ENCODE data around the gene MMP24OS. TPM values are rescaled to one million over a fixed set of nuclear protein-coding genes. Genes with fewer than 3 reads are reported as not detected.
A peak's percentile ranks its signal among the peaks of the same experiment; 100 is the strongest.

MMP24OS gene
- total and polyA plus RNA-seq, 2 donors from 2014 or later, result 127 to 248 TPM

DNA sequence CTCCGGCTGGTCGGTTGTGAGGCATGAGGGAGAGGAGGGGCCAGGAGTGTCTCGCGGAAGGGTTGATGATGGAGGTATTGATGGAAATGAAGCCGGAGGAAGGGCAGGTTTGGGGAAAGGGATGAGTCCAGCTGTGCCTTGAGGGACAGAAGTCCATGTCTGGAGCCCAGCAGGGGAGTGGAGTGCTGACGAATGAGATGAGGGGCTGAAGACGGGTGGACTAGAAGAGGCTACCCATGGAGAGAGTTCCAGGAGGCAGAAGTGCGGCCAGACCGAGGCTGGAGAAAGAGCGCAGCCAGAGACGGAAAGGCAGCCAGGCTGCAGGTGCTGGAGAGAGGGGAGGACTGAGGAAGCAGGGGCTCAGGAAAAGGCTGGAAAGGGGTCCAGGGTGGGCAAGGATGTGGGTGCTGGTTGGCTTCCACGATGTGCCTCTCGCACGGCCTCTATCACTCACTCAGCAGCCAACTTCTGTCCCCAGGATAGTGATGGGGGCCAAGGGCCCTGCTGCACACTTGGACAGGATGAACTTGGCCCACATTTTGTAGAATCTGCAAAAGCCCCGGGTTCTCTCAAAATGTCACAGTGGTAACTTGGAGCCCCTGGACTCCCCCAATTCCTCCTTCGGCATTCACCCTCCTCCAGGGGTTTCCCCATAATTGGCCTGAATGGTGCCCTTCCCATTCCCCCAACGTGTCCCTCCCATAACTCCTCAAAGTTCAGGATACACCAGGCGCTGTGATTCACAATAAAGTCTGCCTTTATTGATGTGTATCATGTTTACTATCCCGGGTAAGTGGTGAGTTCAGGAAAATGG, 7.3 kb upstream of the MMP24OS start:
- Histone ChIP-seq H3K4me3 (ENCODE audit: low read length in 3 of 3) (peak overlapping the region; percentile 64 to 91 (median 83)), H3K27me3 (ENCODE audit: control insufficient read depth, insufficient read depth, low read length) (no peaks in the 10 kb centered on the region), H3K27ac (ENCODE audit: low read depth in 2 of 2, low read length in 2 of 2) (peak overlapping the region; percentile 43 to 87), H3K4me1 (ENCODE audit: control insufficient read depth in 2 of 3, insufficient read depth in 2 of 3, low read depth in 1 of 3, low read length in 3 of 3) (peaks cover 0 to 24% (median 24%) of the 10 kb centered on the region in 3 donors), H3K9ac (ENCODE audit: low read length in 3 of 3) (peak overlapping the region; percentile 8 to 82 (median 72)), H3K36me3 (ENCODE audit: control insufficient read depth in 2 of 3, insufficient read depth in 3 of 3, low read length in 3 of 3) (peaks cover under 1 to 10% (median 7%) of the 10 kb centered on the region in 3 donors), H3K9me3 (ENCODE audit: control insufficient read depth in 2 of 3, insufficient read depth in 1 of 3, low read length in 3 of 3) (no peaks in the 10 kb centered on the region)
- FAIRE-seq, result no peak
- no peak for DNase-seq
- TF ChIP-seq, protein P1, sequence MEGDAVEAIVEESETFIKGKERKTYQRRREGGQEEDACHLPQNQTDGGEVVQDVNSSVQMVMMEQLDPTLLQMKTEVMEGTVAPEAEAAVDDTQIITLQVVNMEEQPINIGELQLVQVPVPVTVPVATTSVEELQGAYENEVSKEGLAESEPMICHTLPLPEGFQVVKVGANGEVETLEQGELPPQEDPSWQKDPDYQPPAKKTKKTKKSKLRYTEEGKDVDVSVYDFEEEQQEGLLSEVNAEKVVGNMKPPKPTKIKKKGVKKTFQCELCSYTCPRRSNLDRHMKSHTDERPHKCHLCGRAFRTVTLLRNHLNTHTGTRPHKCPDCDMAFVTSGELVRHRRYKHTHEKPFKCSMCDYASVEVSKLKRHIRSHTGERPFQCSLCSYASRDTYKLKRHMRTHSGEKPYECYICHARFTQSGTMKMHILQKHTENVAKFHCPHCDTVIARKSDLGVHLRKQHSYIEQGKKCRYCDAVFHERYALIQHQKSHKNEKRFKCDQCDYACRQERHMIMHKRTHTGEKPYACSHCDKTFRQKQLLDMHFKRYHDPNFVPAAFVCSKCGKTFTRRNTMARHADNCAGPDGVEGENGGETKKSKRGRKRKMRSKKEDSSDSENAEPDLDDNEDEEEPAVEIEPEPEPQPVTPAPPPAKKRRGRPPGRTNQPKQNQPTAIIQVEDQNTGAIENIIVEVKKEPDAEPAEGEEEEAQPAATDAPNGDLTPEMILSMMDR (IDR thresholded peaks at IDR 0.05; ENCODE audit: borderline replicate concordance, extremely low read depth, insufficient read depth), result no peak
- intact Hi-C loops (cut with DNase I), result no loop called here

GRCh38 chr20:35284267-35284991, 6.5 kb upstream of the MMP24OS start, which contains the start of gene EIF6:
EIF6 (minus strand) TSS chr20:35284772; CDS start chr20:35284487, 285 bp downstream.
- Histone ChIP-seq H3K9ac (ENCODE audit: low read length in 3 of 3) (peak within 1 kb of the TSS; percentile 72 to 87 (median 82)), H3K27ac (ENCODE audit: low read depth in 2 of 2, low read length in 2 of 2) (peak within 1 kb of the TSS; percentile 43 to 87), H3K4me3 (ENCODE audit: low read length in 3 of 3) (peak within 1 kb of the TSS; percentile 83 to 91 (median 84)), H3K36me3 (ENCODE audit: control insufficient read depth in 2 of 3, insufficient read depth in 3 of 3, low read length in 3 of 3) (peaks cover 8 to 17% (median 15%) of the 10 kb centered on the region in 3 donors), H3K27me3 (ENCODE audit: control insufficient read depth, insufficient read depth, low read length) (no peaks in the 10 kb centered on the region), H3K9me3 (ENCODE audit: control insufficient read depth in 2 of 3, insufficient read depth in 1 of 3, low read length in 3 of 3) (no peaks in the 10 kb centered on the region), H3K4me1 (ENCODE audit: control insufficient read depth in 2 of 3, insufficient read depth in 2 of 3, low read depth in 1 of 3, low read length in 3 of 3) (peaks cover 0 to 28% (median 24%) of the 10 kb centered on the region in 3 donors)
- intact Hi-C loops (cut with DNase I), result no loop called here
- TF ChIP-seq, protein P1 (IDR thresholded peaks at IDR 0.05; ENCODE audit: borderline replicate concordance, extremely low read depth, insufficient read depth), result no peak
- no peak for FAIRE-seq
- peak; percentile 88 to 96 (median 93) for DNase-seq

DNA sequence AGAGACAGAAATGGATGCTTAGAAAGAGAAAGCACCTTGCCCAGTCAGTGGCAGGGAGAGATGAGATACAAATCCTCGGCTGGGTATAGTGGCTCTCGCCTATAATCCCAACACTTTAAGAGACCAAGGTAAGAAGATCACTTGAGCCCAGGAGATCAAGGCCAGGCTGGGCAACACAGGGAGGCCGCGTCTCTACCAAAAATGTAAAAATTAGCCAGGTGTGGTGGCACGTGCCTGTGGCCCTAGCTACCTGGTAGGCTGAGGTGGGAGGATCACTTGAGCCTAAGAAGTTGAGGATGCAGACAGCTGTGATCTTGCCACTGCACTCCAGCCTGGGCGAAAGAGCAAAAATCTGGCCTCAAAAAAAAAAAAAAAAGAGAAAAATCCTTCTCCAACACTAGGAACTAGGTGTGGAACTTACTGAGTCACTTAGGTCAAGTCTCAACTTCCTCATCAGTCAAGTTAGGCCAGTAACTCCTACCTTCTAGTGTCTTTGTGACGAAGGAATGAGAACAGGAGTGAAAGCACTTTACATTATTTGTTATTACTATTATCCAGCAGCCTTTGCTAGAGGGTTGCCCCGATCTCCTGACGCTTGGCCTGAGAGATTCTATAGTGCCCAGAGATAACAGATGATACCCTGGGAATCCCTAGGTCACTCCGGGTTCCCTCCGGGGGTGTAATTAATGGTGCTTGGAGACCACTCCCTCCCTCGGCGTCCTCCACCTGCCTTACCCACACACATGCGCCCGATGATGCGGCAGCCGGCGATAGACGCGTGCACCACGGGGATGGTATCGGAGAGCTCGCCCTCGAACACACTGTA, 5.7 kb upstream of the MMP24OS start:
- Histone ChIP-seq H3K27ac (ENCODE audit: low read depth in 2 of 2, low read length in 2 of 2) (peak overlapping the region; percentile 43 to 87), H3K27me3 (ENCODE audit: control insufficient read depth, insufficient read depth, low read length) (no peaks in the 10 kb centered on the region), H3K4me1 (ENCODE audit: control insufficient read depth in 2 of 3, insufficient read depth in 2 of 3, low read depth in 1 of 3, low read length in 3 of 3) (peaks cover 0 to 33% (median 27%) of the 10 kb centered on the region in 3 donors), H3K4me3 (ENCODE audit: low read length in 3 of 3) (peak overlapping the region; percentile 83 to 91 (median 84)), H3K36me3 (ENCODE audit: control insufficient read depth in 2 of 3, insufficient read depth in 3 of 3, low read length in 3 of 3) (peaks cover 9 to 25% (median 22%) of the 10 kb centered on the region in 3 donors), H3K9ac (ENCODE audit: low read length in 3 of 3) (peak overlapping the region; percentile 72 to 87 (median 82)), H3K9me3 (ENCODE audit: control insufficient read depth in 2 of 3, insufficient read depth in 1 of 3, low read length in 3 of 3) (no peaks in the 10 kb centered on the region)
- DNase-seq (peak in 1 of 5 donors; percentile 20), FAIRE-seq (no peak)
- TF ChIP-seq, protein P1 (IDR thresholded peaks at IDR 0.05; ENCODE audit: borderline replicate concordance, extremely low read depth, insufficient read depth), result no peak
- intact Hi-C loops (cut with DNase I), result no loop called here

Data from kidney (tissue), 14 donors.